Tibial nerve (tissue), 4 donors: ENCODE results near the gene GLS.

ENCODE experiments used
- CTCF ChIP-seq, 5 experiments: fragments of 200-600 bp in 3 of 5; fragments of 450-650 bp in 2 of 5; sonication (generic) in 3 of 5; IDR thresholded peaks; one replicate each; pipeline ENCODE4 v1.5.1; 2016 to 2019; ENCODE audit warnings: antibody characterized with exemption in 5 of 5, mild to moderate bottlenecking in 3 of 5, moderate library complexity in 2 of 5
- EP300 ChIP-seq, 2 donors: sonication (generic); formaldehyde crosslinking; IDR thresholded peaks; one replicate each; pipeline ENCODE4 v1.6.1; 2017; ENCODE audit warnings: antibody characterized with exemption in 2 of 2, mild to moderate bottlenecking in 1 of 2

GRCh38 chr2:191014653-191015020, 134.0 kb downstream of the GLS start:
- TF ChIP-seq CTCF (IDR thresholded peaks at IDR 0.05) (no peak), EP300 (IDR thresholded peaks at IDR 0.05) (no peak)
